CD4-positive, alpha-beta T cell treated with Interleukin-10 for 1 hour (primary cell): ENCODE measurements around the gene PRKCB.
"Not testable (repeated sequence)": the region's sequence is repeated elsewhere in the genome, so short reads cannot be mapped to it uniquely, and the experiment has no call there.

Experiments used
- DNase-seq: peaks from one replicate; pipeline ENCODE4 v3.0.0-alpha.2; 2020

Gene PRKCB

GRCh38 chr16:23905027-23905426, 69.2 kb downstream of the PRKCB start:
- DNase-seq, result no peak

- DNase-seq, result no peak
Observed at GRCh38 chr16:23907457-23907902, 71.7 kb downstream of the PRKCB start.

GRCh38 chr16:23907903-23908302, 72.1 kb downstream of the PRKCB start:
- no peak for DNase-seq

GRCh38 chr16:23908790-23909189, 73.0 kb downstream of the PRKCB start:
- no peak for DNase-seq

GRCh38 chr16:23909792-23910418, 74.1 kb downstream of the PRKCB start:
- no peak for DNase-seq

GRCh38 chr16:23914946-23915530, 79.3 kb downstream of the PRKCB start:
- DNase-seq, result no peak

- not testable (repeated sequence) for DNase-seq
Observed at GRCh38 chr16:23916552-23916951, 80.8 kb downstream of the PRKCB start.

GRCh38 chr16:23917621-23918020, 81.8 kb downstream of the PRKCB start:
- DNase-seq, result no peak

- no peak for DNase-seq
Observed at GRCh38 chr16:23920446-23920845, 84.7 kb downstream of the PRKCB start.

- DNase-seq, result no peak
Observed at GRCh38 chr16:23920899-23921298, 85.1 kb downstream of the PRKCB start.

GRCh38 chr16:23922406-23922805, 86.6 kb downstream of the PRKCB start:
- DNase-seq, result no peak

GRCh38 chr16:23924128-23924527, 88.3 kb downstream of the PRKCB start:
- no peak for DNase-seq

- DNase-seq, result no peak
Observed at GRCh38 chr16:23927796-23928195, 92.0 kb downstream of the PRKCB start.

GRCh38 chr16:23929237-23929636, 93.5 kb downstream of the PRKCB start:
- DNase-seq, result no peak

- DNase-seq, result no peak
Observed at GRCh38 chr16:23929856-23930255, 94.1 kb downstream of the PRKCB start.

- no peak for DNase-seq
Observed at GRCh38 chr16:23930791-23931190, 95.0 kb downstream of the PRKCB start.

- DNase-seq, result no peak
Observed at GRCh38 chr16:23931199-23931598, 95.4 kb downstream of the PRKCB start.

GRCh38 chr16:23933650-23934049, 97.9 kb downstream of the PRKCB start:
- DNase-seq, result not testable (repeated sequence)

GRCh38 chr16:23934610-23935236, 98.9 kb downstream of the PRKCB start:
- DNase-seq, result no peak

GRCh38 chr16:23940111-23940510, 104.3 kb downstream of the PRKCB start:
- DNase-seq, result no peak

GRCh38 chr16:23941025-23941424, 105.2 kb downstream of the PRKCB start:
- no peak for DNase-seq

- DNase-seq, result no peak
Observed at GRCh38 chr16:23941963-23942564, 106.3 kb downstream of the PRKCB start.

GRCh38 chr16:23943604-23944003, 107.8 kb downstream of the PRKCB start:
- DNase-seq, result no peak

- DNase-seq, result no peak
Observed at GRCh38 chr16:23944381-23944780, 108.6 kb downstream of the PRKCB start.
